K562 (cell line): ENCODE measurements around the gene GLI3. TPM values are rescaled to one million over a fixed set of nuclear protein-coding genes. Genes with fewer than 3 reads are reported as not detected.

Source experiments
- ATAC-seq: fragments of 200-7000 bp; cut with Tn5 transposase; 3 replicates; pipeline ENCODE4 v1.9.1; 2020; ENCODE audit warnings: moderate library complexity
- BruUV-seq: library from RNA; stranded (reverse); fragments of 400-500 nt; replicated peaks from 2 replicates; lab custom pipeline; 2021; lab: Mats Ljungman, UMichigan
- CTCF ChIA-PET: fragments of 300-600 bp; formaldehyde crosslinking; extraction: SDS; loops from one replicate; lab custom pipeline; 2021; ENCODE audit warnings: low intra/inter-chr PET ratio; lab: Yijun Ruan, JAX
- POLR2A ChIA-PET: fragments of 300-600, 350-650 bp; sonication (Branson Sonifier 250); formaldehyde crosslinking; extraction: SDS; loops from one replicate; lab custom pipeline; 2021; ENCODE audit warnings: antibody characterized with exemption, inconsistent platforms; lab: Yijun Ruan, JAX
- DNase-seq, 4 experiments: peaks; one replicate each; pipeline versions ENCODE4 v3.0.0 to v3.0.0-alpha.2; 2011 to 2018; ENCODE audit warnings: low spot score in 3 of 4, mixed read lengths in 3 of 4; ENCODE audit errors: extremely low read depth in 1 of 4
- FAIRE-seq: peaks from 2 replicates; lab custom pipeline; 2011; peaks lifted over from hg19 to GRCh38; lab: Jason Lieb, UNC
- H2AFZ ChIP-seq: 2 replicates; pipeline ENCODE4 v1.6.0; 2011; ENCODE audit warnings: low read depth, low read length, control low read depth, inconsistent platforms
- H3K27ac ChIP-seq: fragments of 200-600 bp; 3 replicates; pipeline ENCODE4 v1.8.0; 2011; ENCODE audit warnings: low read depth, mild to moderate bottlenecking, control low read depth, inconsistent platforms, low read length, moderate library complexity, mixed read lengths; ENCODE audit errors: extremely low read depth
- H3K27me3 ChIP-seq, 2 experiments: fragments of 300-600 bp in 1 of 2; 2 replicates in 1 of 2; 3 replicates in 1 of 2; pipeline versions ENCODE4 v1.6.0 to v1.8.0; 2011; ENCODE audit warnings: inconsistent platforms in 2 of 2, low read length in 2 of 2, mild to moderate bottlenecking in 1 of 2, mixed read lengths in 1 of 2, moderate library complexity in 1 of 2; ENCODE audit not compliant: control insufficient read depth in 2 of 2, insufficient read depth in 2 of 2
- H3K36me3 ChIP-seq: fragments of 300-600 bp; 3 replicates; pipeline ENCODE4 v1.8.0; 2011; ENCODE audit warnings: mild to moderate bottlenecking, low read length, inconsistent platforms; ENCODE audit not compliant: control insufficient read depth, insufficient read depth
- H3K4me1 ChIP-seq, 2 experiments: fragments of 200-600 bp in 1 of 2; replicated peaks in 1 of 2; 2 replicates in 1 of 2; 3 replicates in 1 of 2; pipeline versions ENCODE4 v1.5.1 to v1.8.0; 2011; ENCODE audit warnings: inconsistent platforms in 2 of 2, low read length in 2 of 2, mild to moderate bottlenecking in 1 of 2, mixed read lengths in 1 of 2, moderate library complexity in 1 of 2; ENCODE audit not compliant: control insufficient read depth in 2 of 2, insufficient read depth in 2 of 2
- H3K4me2 ChIP-seq: 2 replicates; pipeline ENCODE4 v1.6.1; 2011; ENCODE audit warnings: low read length, control low read depth, inconsistent platforms, mixed read lengths; ENCODE audit not compliant: insufficient read depth
- H3K4me3 ChIP-seq: fragments of 200-600 bp; sonication (generic), shearing (Covaris generic); 2 replicates; pipeline ENCODE4 v1.5.1; 2016; ENCODE audit warnings: control low read depth, inconsistent platforms
- H3K79me2 ChIP-seq: fragments of 200-600 bp; 3 replicates; pipeline ENCODE4 v1.8.0; 2011; ENCODE audit warnings: low read length, inconsistent platforms; ENCODE audit not compliant: control insufficient read depth, insufficient read depth
- H3K9ac ChIP-seq, 2 experiments: 2 replicates each; pipeline versions ENCODE4 v1.6.0 to v1.6.1; 2011; ENCODE audit warnings: low read depth in 2 of 2, low read length in 2 of 2, control low read depth in 1 of 2, inconsistent platforms in 1 of 2, mild to moderate bottlenecking in 1 of 2, mixed read lengths in 1 of 2; ENCODE audit not compliant: insufficient read depth in 1 of 2
- H3K9me1 ChIP-seq: one replicate; pipeline ENCODE4 v1.6.0; 2011; ENCODE audit warnings: inconsistent platforms, mild to moderate bottlenecking, low read length, moderate library complexity; ENCODE audit not compliant: control insufficient read depth, insufficient read depth
- H3K9me3 ChIP-seq: replicated peaks from 2 replicates; pipeline ENCODE4 v1.5.1; 2011; ENCODE audit warnings: low read depth, low read length, inconsistent platforms; ENCODE audit not compliant: control insufficient read depth, insufficient read depth
- H4K20me1 ChIP-seq: replicated peaks from 2 replicates; pipeline ENCODE4 v1.6.1; 2011; ENCODE audit warnings: low read length, inconsistent platforms, mixed read lengths; ENCODE audit not compliant: control insufficient read depth, insufficient read depth
- ARID3B ChIP-seq: fragments of 250-450 bp; sonication (Bioruptor Pico); IDR thresholded peaks from 2 replicates; pipeline ENCODE4 v1.4.0; 2020; ENCODE audit warnings: borderline replicate concordance
- CBFB ChIP-seq: sonication (generic); formaldehyde crosslinking; IDR thresholded peaks from 2 replicates; pipeline ENCODE4 v1.4.0; 2020; ENCODE audit warnings: mild to moderate bottlenecking, missing genetic modification reagents
- LARP7 ChIP-seq: fragments of 450-650 bp; IDR thresholded peaks from 2 replicates; pipeline ENCODE4 v1.6.1; 2016
- MBD1 ChIP-seq: fragments of 250-450 bp; sonication (Bioruptor Pico); IDR thresholded peaks from 2 replicates; pipeline ENCODE4 v1.8.0; 2022; ENCODE audit warnings: inconsistent platforms
- MTA1 ChIP-seq: fragments of 450-650 bp; IDR thresholded peaks from 2 replicates; pipeline ENCODE4 v1.6.1; 2017; ENCODE audit warnings: borderline replicate concordance
- RCOR1 ChIP-seq, 2 experiments: IDR thresholded peaks; 2 replicates each; pipeline ENCODE4 v1.6.1; 2012; ENCODE audit warnings: low read depth in 2 of 2, low read length in 2 of 2, borderline replicate concordance in 1 of 2, improper control_type of control experiment in 1 of 2
- TCF15 ChIP-seq: fragments of 250-450 bp; sonication (Bioruptor Pico); IDR thresholded peaks from 2 replicates; pipeline ENCODE4 v1.8.0; 2022; ENCODE audit warnings: moderate library complexity, mild to moderate bottlenecking, inconsistent platforms
- TCFL5 ChIP-seq: fragments of 250-450 bp; sonication (Bioruptor Pico); conservative IDR thresholded peaks from 2 replicates; pipeline ENCODE4 v1.6.1; 2021; ENCODE audit warnings: mild to moderate bottlenecking, moderate library complexity, matching md5 sums
- TRIM24 ChIP-seq, 2 experiments: fragments of 450-650 bp; IDR thresholded peaks; 2 replicates each; pipeline ENCODE4 v1.6.1; 2016
- XRCC4 ChIP-seq: IDR thresholded peaks from one replicate; pipeline ENCODE4 v1.6.1; 2011; ENCODE audit not compliant: insufficient read depth, insufficient read length; ENCODE audit errors: extremely low read depth
- ZHX1 ChIP-seq: fragments of 150-350 bp; conservative IDR thresholded peaks from 2 replicates; pipeline ENCODE4 v1.6.1; 2014; ENCODE audit warnings: low read length
- ZKSCAN8 ChIP-seq: fragments of 200-800 bp; sonication (Bioruptor generic); IDR thresholded peaks from 2 replicates; pipeline ENCODE4 v1.6.1; 2016; ENCODE audit warnings: missing genetic modification characterization, missing compliant biosample characterization
- ZNF174 ChIP-seq: fragments of 250-450 bp; sonication (Bioruptor Pico); IDR thresholded peaks from 2 replicates; pipeline ENCODE4 v1.4.0; 2020; ENCODE audit warnings: mild to moderate bottlenecking
- ZNF347 ChIP-seq: fragments of 450-650 bp; formaldehyde crosslinking; IDR thresholded peaks from 2 replicates; pipeline ENCODE4 v1.4.0; 2020; ENCODE audit warnings: low read depth, mild to moderate bottlenecking, moderate library complexity
- ZNF431 ChIP-seq: sonication (generic); formaldehyde crosslinking; IDR thresholded peaks from 2 replicates; pipeline ENCODE4 v1.8.0; 2022; ENCODE audit warnings: mild to moderate bottlenecking, missing genetic modification reagents
- ZNF586 ChIP-seq: fragments of 450-650 bp; formaldehyde crosslinking; conservative IDR thresholded peaks from 2 replicates; pipeline ENCODE4 v1.4.0; 2020; ENCODE audit warnings: mild to moderate bottlenecking, moderate library complexity
- WGBS: fragments of 100-300 bp; shearing (Covaris generic); methylation state at CpG from one replicate; pipeline ENCODE4 v1.1.6; 2016; ENCODE audit warnings: low coverage, mixed read lengths; ENCODE audit not compliant: insufficient coverage; ENCODE audit errors: missing lambda C conversion rate; 5-methylcytosine and 5-hydroxymethylcytosine counted together
- in situ Hi-C: fragments of 300-500 bp; cut with MboI; formaldehyde crosslinking; loops from 4 replicates; pipeline ENCODE4 v1.15.0; 2018; ENCODE audit warnings: inconsistent platforms, mixed read lengths
- intact Hi-C: fragments of 100-400 bp; cut with micrococcal nuclease; formaldehyde crosslinking; loops from 2 replicates; pipeline ENCODE4 v1.14.2; 2022
- polyA plus RNA-seq, 8 experiments: library from polyadenylated mRNA; depleted of rRNA in 4 of 8; stranded (reverse) in 5 of 8; unstranded in 3 of 8; fragments of >200 nt; fragmentation: Nextera tagmentation in 2 of 8; fragmentation: Illumina TruSeq in 1 of 8; extraction: Ambion mirVana in 2 of 8; extraction: Trizol in 1 of 8; gene quantifications; 2 replicates each; pipeline versions ENCODE4 v1.2.1 to v1.2.3, GENCODE V29; 2011 to 2014; ENCODE audit warnings: inconsistent platforms in 1 of 8, missing spikeins in 1 of 8
- total RNA-seq, 7 experiments: library from RNA; depleted of rRNA in 6 of 7; stranded (reverse); fragments of >200 nt in 6 of 7; fragmentation: Illumina TruSeq in 2 of 7; extraction: Trizol in 2 of 7; gene quantifications; 2 replicates each; pipeline versions ENCODE4 v1.2.1 to v1.2.3, GENCODE V29; 2011 to 2021; ENCODE audit warnings: low replicate concordance in 1 of 7

The GLI3 gene
- total and polyA plus RNA-seq, 9 of the 15 experiments (the other 6 are each of a cell fraction or from before 2014, with no cell fraction given): 0.01 to 0.18 (median 0.07) TPM; not detected in 6

- no peak for TF ChIP-seq ZNF174 (CRISPR knock-in tag)
- TF ChIP-seq ZKSCAN8 (CRISPR knock-in tag): no peak
- no peak for TF ChIP-seq TCF15 (CRISPR knock-in tag)
- no peak for TF ChIP-seq ZNF347 (CRISPR knock-in tag)
- no peak for TF ChIP-seq TCFL5 (CRISPR knock-in tag)
Measured at GRCh38 chr7:42194238-42194637, 42.8 kb downstream of the GLI3 start (continued).

GRCh38 chr7:42193471-42194129 lies 43.4 kb downstream of the GLI3 start:
- intact Hi-C loops (no loop called here), in situ Hi-C loops (no loop called here)
- H3K79me2 ChIP-seq: no peaks in the 10 kb centered on the region
- H3K9ac ChIP-seq: no peak overlapping the region
- POLR2A ChIA-PET: no interaction called here
- no TSS peak for BruUV-seq
- no peak overlapping the region for H3K27ac ChIP-seq
- no peaks in the 10 kb centered on the region for H3K9me1 ChIP-seq
- H2AFZ ChIP-seq: no peak overlapping the region
- no peaks in the 10 kb centered on the region; the same call in 1 of the 2 replicates for H4K20me1 ChIP-seq
- 3% methylated on average over 8 of the region's 8 CpGs for WGBS
- no peaks in the 10 kb centered on the region for H3K4me1 ChIP-seq
- ATAC-seq: no peak
- FAIRE-seq: no peak
- no peak overlapping the region for H3K4me2 ChIP-seq
- no peak for DNase-seq
- no peak overlapping the region for H3K4me3 ChIP-seq
- no peaks in the 10 kb centered on the region for H3K36me3 ChIP-seq
- H3K9me3 ChIP-seq: no peaks in the 10 kb centered on the region
- CTCF ChIA-PET: no interaction called here
- peaks cover 3 to 9% of the 10 kb centered on the region in 2 experiments; a peak in 2 of 5 replicates for H3K27me3 ChIP-seq
- TF ChIP-seq ZNF431 (CRISPR knock-in tag) (no peak), MTA1 (no peak), ARID3B (CRISPR knock-in tag) (no peak), ZHX1 (no peak), XRCC4 (no peak), LARP7 (no peak), CBFB (no peak), TRIM24 (IDR thresholded peaks at IDR 0.05) (no peak), MBD1 (CRISPR knock-in tag) (no peak), RCOR1 (IDR thresholded peaks at IDR 0.05; ENCODE audit: borderline replicate concordance in 1 of 2, low read depth in 2 of 2, low read length in 2 of 2) (no peak), ZNF586 (CRISPR knock-in tag) (no peak)
